ENCODE measurements around the gene TSPAN11.
"Not testable (repeated sequence)": the region's sequence is repeated elsewhere in the genome, so short reads cannot be mapped to it uniquely, and the experiment has no call there.

Gene TSPAN11

DNA sequence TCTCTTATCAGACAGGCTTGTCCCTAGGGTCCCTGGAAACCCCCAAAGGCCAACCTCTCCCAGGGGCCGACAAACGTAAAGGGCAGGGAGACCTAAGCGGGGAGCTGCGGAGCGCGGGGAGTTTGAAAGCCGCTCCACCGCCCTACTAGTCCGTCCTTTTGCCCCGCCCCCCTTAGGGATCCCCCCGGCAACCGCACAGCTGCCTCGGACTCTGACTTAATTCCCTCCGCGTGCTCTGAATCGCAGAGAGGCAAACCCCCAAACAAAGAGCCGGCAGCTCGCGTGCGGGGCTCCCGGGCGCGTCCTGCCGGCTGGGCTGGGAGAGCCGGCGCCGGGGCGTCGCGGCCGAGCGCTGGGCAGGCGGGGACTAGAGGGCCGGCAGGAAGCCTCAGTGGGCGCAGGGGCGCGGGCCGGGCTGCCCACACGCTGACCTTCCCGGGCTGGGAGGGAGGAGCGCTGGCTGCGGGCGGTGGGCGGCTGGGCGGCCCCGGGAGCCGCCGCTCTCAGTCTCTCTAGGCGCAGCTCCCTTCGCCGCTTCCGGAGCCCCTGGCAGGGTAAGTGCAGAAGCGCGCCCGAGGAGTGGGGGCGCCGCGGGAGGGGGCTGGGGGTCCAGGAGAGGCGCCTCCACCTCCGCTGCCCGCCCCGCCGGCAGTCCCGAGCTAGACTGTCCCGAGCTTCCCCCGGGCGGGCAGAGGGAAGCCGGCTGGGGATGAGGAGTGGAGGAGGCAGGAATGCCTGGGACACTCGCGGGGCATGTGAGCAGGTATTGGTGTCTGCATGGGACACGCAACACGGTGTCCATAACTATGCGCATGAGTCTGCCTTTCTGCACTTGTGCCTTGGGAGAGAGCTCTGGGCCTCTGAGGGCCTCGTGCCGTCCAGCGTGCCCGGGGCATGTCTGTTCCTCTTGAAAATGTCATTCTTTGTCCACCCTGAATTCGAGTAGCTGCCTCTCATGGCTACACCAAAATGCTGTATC, at the start of gene TSPAN11:
Gene TSPAN11, plus strand, starts transcription at position 506 of the 979 bp plus-strand sequence. CDS start 27,244 bp downstream, outside the sequence.
- FAIRE-seq, result no peak

GRCh38 chr12:30877105-30877875, 49.3 kb upstream of the TSPAN11 start:
- peak; percentile 72 for FAIRE-seq

DNA sequence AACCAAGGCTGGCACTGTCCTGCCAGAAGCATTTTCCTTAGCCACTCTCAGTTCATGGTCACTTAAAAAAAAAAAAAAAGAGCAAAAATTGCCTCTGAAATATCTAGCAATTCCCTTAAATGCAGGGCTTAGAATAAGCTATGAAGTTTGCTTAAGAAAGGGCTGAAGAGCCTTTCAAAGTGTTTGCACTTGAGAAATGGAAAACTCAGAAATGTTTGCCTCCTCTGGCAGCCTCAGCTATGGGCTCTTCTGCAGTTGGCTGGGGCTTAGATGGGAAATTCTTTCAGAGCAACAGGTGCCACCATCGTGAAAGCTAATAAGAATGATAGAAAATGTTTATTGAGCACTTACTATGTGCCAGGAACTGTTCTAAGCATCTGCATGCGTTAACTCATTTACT, 48.5 kb upstream of the TSPAN11 start:
- FAIRE-seq, result no peak

- no peak for FAIRE-seq
Observed at GRCh38 chr12:30880061-30880460, 46.5 kb upstream of the TSPAN11 start.

GRCh38 chr12:30880813-30881212, 45.7 kb upstream of the TSPAN11 start:
- no peak for FAIRE-seq

DNA sequence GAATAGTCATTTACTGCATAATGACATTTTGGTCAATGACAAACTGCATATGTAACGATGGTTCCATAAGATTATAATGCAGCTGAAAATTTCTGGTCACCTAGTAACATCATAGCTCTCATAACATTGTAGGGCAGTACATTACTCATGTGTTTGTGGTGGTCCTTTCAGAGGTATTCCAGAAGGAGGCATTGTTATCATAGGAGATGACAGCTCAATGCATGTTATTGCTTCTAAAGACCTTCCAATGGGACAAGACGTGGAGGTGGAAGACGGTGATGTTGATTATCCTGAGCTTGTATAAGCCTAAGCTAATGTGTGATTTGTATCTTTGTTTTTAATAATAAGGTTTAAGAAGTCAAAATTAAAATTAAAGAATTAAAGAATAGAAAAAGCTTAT, 43.8 kb upstream of the TSPAN11 start:
- FAIRE-seq, result no peak

GRCh38 chr12:30884799-30885198, 41.7 kb upstream of the TSPAN11 start:
- FAIRE-seq, result no peak

GRCh38 chr12:30885321-30885720, 41.2 kb upstream of the TSPAN11 start:
- FAIRE-seq, result no peak

- FAIRE-seq, result no peak
Observed at GRCh38 chr12:30887226-30887625, 39.3 kb upstream of the TSPAN11 start.

DNA sequence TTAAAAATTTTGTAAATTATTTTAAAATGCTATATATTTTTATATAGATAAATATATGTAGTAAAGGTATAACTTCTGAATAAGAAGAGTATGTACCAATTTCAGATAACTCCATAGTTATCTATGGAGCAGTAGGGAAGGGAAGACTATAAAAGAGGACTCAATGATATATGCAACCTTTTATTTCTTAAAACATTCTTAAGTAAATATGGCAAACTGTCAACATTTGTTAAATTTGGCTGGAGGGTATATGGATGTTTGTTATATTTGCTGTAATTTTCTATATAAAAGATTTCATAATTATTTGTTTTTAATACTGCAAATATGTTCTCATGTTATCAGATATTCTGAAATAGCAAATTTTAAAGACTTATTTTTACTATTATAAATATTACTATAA, 38.3 kb upstream of the TSPAN11 start:
- FAIRE-seq, result no peak

DNA sequence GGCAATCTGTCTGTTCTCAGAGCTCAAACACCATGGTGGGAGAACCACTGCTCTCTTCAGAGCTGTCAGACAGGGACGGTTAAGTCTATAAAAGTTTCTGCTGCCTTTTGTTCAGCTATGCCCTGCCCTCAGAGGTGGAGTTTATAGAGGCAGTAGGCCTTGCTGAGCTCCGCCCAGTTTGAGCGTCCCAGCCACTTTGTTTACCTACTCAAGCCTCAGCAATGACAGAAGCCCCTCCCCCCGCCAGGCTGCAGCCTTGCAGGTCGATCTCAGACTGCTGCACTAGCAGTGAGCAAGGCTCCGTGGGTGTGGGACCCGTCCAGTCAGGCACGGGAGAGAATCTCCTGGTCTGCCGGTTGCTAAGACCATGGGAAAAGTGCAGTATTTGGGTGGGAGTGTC, 32.0 kb upstream of the TSPAN11 start:
- not testable (repeated sequence) for FAIRE-seq

DNA sequence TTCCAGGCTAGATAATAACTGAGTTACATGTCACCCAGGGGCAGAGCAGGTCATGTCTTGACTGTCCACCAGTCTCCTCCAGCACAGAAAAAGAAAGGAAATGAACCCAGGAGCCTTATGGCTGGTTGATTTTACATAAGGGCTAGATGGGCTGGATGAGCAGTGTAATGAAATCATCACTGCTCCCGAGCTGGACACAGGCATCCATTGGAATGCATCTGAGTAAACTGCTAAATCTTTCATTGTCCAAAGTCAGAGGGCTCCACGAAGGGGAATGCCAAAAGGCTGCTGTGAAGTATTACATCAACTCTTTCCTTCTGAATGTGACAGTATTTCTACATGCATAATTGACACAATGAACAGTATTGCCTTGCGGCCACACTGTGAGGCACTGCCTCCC, 30.1 kb upstream of the TSPAN11 start:
- no peak for FAIRE-seq

DNA sequence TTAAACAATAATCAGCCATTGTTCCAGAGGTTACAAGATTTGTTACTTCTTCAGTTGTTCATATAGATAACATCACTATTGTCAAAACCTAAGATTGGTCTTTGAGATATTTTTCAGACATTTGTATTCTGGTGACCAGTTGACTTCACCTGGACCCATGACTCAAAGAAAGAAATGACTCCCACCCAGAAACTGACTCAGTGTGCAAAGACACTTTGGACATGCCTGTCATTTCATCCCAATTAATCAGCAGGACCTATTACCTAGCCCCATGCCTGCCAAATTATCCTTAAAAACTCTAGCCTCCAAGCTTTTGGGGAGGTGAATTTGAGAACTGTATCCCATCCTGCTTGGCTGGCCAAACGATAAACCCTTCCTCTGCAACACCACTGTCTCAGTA, 27.7 kb upstream of the TSPAN11 start:
- FAIRE-seq, result no peak

GRCh38 chr12:30900351-30900750, 26.2 kb upstream of the TSPAN11 start:
- FAIRE-seq, result no peak

- no peak for FAIRE-seq
Observed at GRCh38 chr12:30902001-30902400, 24.5 kb upstream of the TSPAN11 start.

- FAIRE-seq, result no peak
Observed at GRCh38 chr12:30902596-30902995, 24.0 kb upstream of the TSPAN11 start.

GRCh38 chr12:30905463-30906009, 21.0 kb upstream of the TSPAN11 start:
- no peak for FAIRE-seq

GRCh38 chr12:30908076-30908721, 18.3 kb upstream of the TSPAN11 start:
- FAIRE-seq, result no peak

- FAIRE-seq, result no peak
Observed at GRCh38 chr12:30908722-30909348, 17.7 kb upstream of the TSPAN11 start.

GRCh38 chr12:30909349-30910037, 17.1 kb upstream of the TSPAN11 start:
- no peak for FAIRE-seq

GRCh38 chr12:30910038-30910350, 16.6 kb upstream of the TSPAN11 start:
- FAIRE-seq, result no peak

DNA sequence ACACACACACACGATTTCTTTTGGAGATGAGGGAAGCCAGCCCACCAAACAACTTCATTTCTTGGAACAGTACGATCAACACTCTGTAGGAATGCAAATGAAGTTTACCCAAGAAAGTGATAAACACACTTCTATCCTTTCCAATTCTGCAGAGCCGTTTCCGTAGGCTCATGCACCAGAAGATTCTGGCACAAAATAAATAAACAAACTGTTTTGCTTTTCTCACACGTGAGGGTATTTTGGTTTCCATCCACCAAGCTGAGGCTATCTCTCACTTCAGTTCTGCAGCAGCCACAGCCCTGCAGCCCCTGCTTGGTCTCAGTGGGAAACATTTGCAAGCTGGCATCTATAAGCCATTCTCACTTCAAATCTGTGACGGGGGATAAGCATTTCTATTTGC, 15.3 kb upstream of the TSPAN11 start:
- no peak for FAIRE-seq
